ENCODE results near the gene DENND4A. TPM values are rescaled to one million over a fixed set of nuclear protein-coding genes. Genes with fewer than 3 reads are reported as not detected.

Gene DENND4A
- polyA plus RNA-seq, 2 of the 4 experiments (the other 2 are of a cell fraction): 5.6 to 16.8 TPM

- no peak for TF ChIP-seq HOXB13 (CRISPR knock-in tag; IDR thresholded peaks at IDR 0.05; ENCODE audit: low read depth)
These were observed 69.9 kb downstream of the DENND4A start (continued) for GRCh38 chr15:65722191-65722590.

GRCh38 chr15:65712415-65712814, 79.7 kb downstream of the DENND4A start:
- TF ChIP-seq FOSL2 (IDR thresholded peaks at IDR 0.05) (no peak), FOSL2 (CRISPR knock-in tag; IDR thresholded peaks at IDR 0.05) (no peak), ZNF302 (CRISPR knock-in tag; IDR thresholded peaks at IDR 0.05) (no peak), EP300 (IDR thresholded peaks at IDR 0.05) (no peak)
- ChIA-PET POLR2A (no interaction called here), CTCF (interaction anchor here (2.2 kb wide), 1 partner anchor 73 kb away, joined by 7 read pairs; no protein-coding TSS in a partner anchor)
- DNase-seq (ENCODE audit: low read depth in 1 of 2, low spot score in 1 of 2) (no peak), ATAC-seq (no peak), FAIRE-seq (peak; percentile 43)
- no peak overlapping the region for H3K27ac ChIP-seq
- no peak overlapping the region for H3K4me3 ChIP-seq
- H3K9me3 ChIP-seq: no peaks in the 10 kb centered on the region
- no peak overlapping the region for H3K4me2 ChIP-seq
- WGBS (ENCODE audit: missing lambda C conversion rate): 85% methylated on average over 2 of the region's 2 CpGs
- H3K4me1 ChIP-seq: no peaks in the 10 kb centered on the region

GRCh38 chr15:65695081-65695480, 97.0 kb downstream of the DENND4A start:
- H3K4me3 ChIP-seq: no peak overlapping the region
- no peak for DNase-seq (ENCODE audit: low read depth in 1 of 2, low spot score in 1 of 2)
- POLR2A ChIA-PET: no interaction called here
- no peak overlapping the region for H3K27ac ChIP-seq
- peak; percentile 28 for FAIRE-seq
- WGBS (ENCODE audit: missing lambda C conversion rate): 95% methylated on average over 2 of the region's 2 CpGs
- H3K4me1 ChIP-seq: no peaks in the 10 kb centered on the region
- TF ChIP-seq FOXS1 (CRISPR knock-in tag; IDR thresholded peaks at IDR 0.05): no peak
- TF ChIP-seq, protein P1, sequence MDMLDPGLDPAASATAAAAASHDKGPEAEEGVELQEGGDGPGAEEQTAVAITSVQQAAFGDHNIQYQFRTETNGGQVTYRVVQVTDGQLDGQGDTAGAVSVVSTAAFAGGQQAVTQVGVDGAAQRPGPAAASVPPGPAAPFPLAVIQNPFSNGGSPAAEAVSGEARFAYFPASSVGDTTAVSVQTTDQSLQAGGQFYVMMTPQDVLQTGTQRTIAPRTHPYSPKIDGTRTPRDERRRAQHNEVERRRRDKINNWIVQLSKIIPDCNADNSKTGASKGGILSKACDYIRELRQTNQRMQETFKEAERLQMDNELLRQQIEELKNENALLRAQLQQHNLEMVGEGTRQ (IDR thresholded peaks at IDR 0.05): no peak
- no peak for TF ChIP-seq KDM5A (IDR thresholded peaks at IDR 0.05)
- TF ChIP-seq SMC3 (IDR thresholded peaks at IDR 0.05): no peak
- TF ChIP-seq RNF2 (IDR thresholded peaks at IDR 0.05; ENCODE audit: borderline replicate concordance, low read depth): no peak
- no peak for TF ChIP-seq NFE2L2 (conservative IDR thresholded peaks at IDR 0.05; ENCODE audit: low read length)
- TF ChIP-seq SREBF2 (IDR thresholded peaks at IDR 0.05): no peak
- TF ChIP-seq RCOR1 (IDR thresholded peaks at IDR 0.05; ENCODE audit: low read depth, low read length): no peak
- no peak for TF ChIP-seq POLR2AphosphoS2 (conservative IDR thresholded peaks at IDR 0.05; ENCODE audit: low read length)
- no peak for TF ChIP-seq HOXA7 (CRISPR knock-in tag; IDR thresholded peaks at IDR 0.05)
- TF ChIP-seq PHF8 (IDR thresholded peaks at IDR 0.05; ENCODE audit: borderline replicate concordance, low read depth): no peak
- TF ChIP-seq FOSB (CRISPR knock-in tag; IDR thresholded peaks at IDR 0.05): no peak
- no peak for TF ChIP-seq RFX5 (IDR thresholded peaks at IDR 0.05)
- TF ChIP-seq RARB (CRISPR knock-in tag; IDR thresholded peaks at IDR 0.05): no peak
- no peak for TF ChIP-seq HDAC2 (IDR thresholded peaks at IDR 0.05)
- TF ChIP-seq HOXB13 (CRISPR knock-in tag; IDR thresholded peaks at IDR 0.05; ENCODE audit: low read depth): no peak
- no peak overlapping the region for H3K4me2 ChIP-seq
- H3K9me3 ChIP-seq: no peaks in the 10 kb centered on the region
- CTCF ChIA-PET: no interaction called here
- no peak for ATAC-seq

GRCh38 chr15:65690778-65691177, 101.3 kb downstream of the DENND4A start:
- WGBS (ENCODE audit: missing lambda C conversion rate): 92% methylated on average over 4 of the region's 4 CpGs
- H3K4me3 ChIP-seq: no peak overlapping the region
- TF ChIP-seq POLR2A (IDR thresholded peaks at IDR 0.05; ENCODE audit: low read length): no peak
- TF ChIP-seq CTCF (IDR thresholded peaks at IDR 0.05): no peak
- TF ChIP-seq, protein P2, sequence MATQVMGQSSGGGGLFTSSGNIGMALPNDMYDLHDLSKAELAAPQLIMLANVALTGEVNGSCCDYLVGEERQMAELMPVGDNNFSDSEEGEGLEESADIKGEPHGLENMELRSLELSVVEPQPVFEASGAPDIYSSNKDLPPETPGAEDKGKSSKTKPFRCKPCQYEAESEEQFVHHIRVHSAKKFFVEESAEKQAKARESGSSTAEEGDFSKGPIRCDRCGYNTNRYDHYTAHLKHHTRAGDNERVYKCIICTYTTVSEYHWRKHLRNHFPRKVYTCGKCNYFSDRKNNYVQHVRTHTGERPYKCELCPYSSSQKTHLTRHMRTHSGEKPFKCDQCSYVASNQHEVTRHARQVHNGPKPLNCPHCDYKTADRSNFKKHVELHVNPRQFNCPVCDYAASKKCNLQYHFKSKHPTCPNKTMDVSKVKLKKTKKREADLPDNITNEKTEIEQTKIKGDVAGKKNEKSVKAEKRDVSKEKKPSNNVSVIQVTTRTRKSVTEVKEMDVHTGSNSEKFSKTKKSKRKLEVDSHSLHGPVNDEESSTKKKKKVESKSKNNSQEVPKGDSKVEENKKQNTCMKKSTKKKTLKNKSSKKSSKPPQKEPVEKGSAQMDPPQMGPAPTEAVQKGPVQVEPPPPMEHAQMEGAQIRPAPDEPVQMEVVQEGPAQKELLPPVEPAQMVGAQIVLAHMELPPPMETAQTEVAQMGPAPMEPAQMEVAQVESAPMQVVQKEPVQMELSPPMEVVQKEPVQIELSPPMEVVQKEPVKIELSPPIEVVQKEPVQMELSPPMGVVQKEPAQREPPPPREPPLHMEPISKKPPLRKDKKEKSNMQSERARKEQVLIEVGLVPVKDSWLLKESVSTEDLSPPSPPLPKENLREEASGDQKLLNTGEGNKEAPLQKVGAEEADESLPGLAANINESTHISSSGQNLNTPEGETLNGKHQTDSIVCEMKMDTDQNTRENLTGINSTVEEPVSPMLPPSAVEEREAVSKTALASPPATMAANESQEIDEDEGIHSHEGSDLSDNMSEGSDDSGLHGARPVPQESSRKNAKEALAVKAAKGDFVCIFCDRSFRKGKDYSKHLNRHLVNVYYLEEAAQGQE (IDR thresholded peaks at IDR 0.05): no peak
- no peak for TF ChIP-seq GATA3 (IDR thresholded peaks at IDR 0.05; ENCODE audit: borderline replicate concordance)
- no peak for TF ChIP-seq JUN (IDR thresholded peaks at IDR 0.05)
- no peak for TF ChIP-seq JUNB (IDR thresholded peaks at IDR 0.05)
- no peak for TF ChIP-seq TFCP2L1 (CRISPR knock-in tag; IDR thresholded peaks at IDR 0.05)
- TF ChIP-seq BHLHE40 (IDR thresholded peaks at IDR 0.05; ENCODE audit: low read depth, low read length): no peak
- TF ChIP-seq, protein P3, sequence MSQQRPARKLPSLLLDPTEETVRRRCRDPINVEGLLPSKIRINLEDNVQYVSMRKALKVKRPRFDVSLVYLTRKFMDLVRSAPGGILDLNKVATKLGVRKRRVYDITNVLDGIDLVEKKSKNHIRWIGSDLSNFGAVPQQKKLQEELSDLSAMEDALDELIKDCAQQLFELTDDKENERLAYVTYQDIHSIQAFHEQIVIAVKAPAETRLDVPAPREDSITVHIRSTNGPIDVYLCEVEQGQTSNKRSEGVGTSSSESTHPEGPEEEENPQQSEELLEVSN (IDR thresholded peaks at IDR 0.05; ENCODE audit: borderline replicate concordance, low read depth): no peak
- no peak for TF ChIP-seq HOXB13 (CRISPR knock-in tag; IDR thresholded peaks at IDR 0.05; ENCODE audit: low read depth)
- TF ChIP-seq NPAS2 (CRISPR knock-in tag; IDR thresholded peaks at IDR 0.05; ENCODE audit: borderline replicate concordance): no peak

More at GRCh38 chr15:65690778-65691177, 101.3 kb downstream of the DENND4A start:
- FAIRE-seq: no peak
- Histone ChIP-seq H3K4me2 (no peak overlapping the region), H3K27ac (no peak overlapping the region), H3K4me1 (no peaks in the 10 kb centered on the region), H3K9me3 (no peaks in the 10 kb centered on the region)
- POLR2A ChIA-PET: no interaction called here
- no peak for DNase-seq (ENCODE audit: low read depth in 1 of 2, low spot score in 1 of 2)
- CTCF ChIA-PET: interaction anchor here (1.0 to 1.1 kb wide), 2 partner anchors 10 to 138 kb away, joined by 3 read pairs; no protein-coding TSS in a partner anchor
- ATAC-seq: no peak
